WI38 (cell line): Measurements from ENCODE around the gene TRIM38.
"Not testable (repeated sequence)": the region's sequence is repeated elsewhere in the genome, so short reads cannot be mapped to it uniquely, and the experiment has no call there.

Experiments used
- H3K4me3 ChIP-seq: 2 replicates; pipeline ENCODE4 v1.5.1; 2011; ENCODE audit warnings: low read depth, mild to moderate bottlenecking, control low read depth, low read length
- CTCF ChIP-seq: IDR thresholded peaks from 2 replicates; pipeline ENCODE4 v1.5.1; 2012; ENCODE audit warnings: low read depth, mild to moderate bottlenecking, control low read depth, low read length

TRIM38 gene

DNA sequence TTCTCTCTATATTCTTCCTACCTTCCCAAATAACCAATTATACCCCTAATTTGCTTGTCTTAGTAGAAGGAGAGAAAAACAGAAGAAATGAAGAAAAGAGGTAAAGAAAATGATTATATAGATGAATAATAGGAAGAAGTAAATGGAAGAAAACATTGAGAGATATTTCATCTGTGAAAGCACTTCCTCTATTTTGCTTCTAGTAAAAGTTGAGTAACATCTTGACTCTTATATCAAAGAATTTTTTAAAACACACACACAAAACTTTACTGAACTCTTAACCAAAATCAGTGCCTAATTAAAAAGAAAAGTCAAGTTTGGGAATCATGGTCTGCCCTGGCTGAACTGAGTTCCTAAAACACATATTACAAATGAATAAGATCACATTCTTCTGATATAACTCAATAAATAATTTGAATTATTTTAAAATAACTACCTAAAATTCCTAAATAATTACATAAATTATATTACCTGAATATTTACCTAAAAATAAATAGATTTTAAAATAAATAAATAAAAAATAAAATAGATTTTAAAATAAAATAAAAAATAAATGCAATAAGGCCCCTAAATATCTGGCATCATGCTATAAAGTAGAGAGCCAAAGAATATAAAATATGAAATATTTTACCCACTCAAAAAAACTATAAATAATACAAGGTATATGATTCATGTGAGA lies 40.9 kb upstream of the TRIM38 start:
- no peak for TF ChIP-seq CTCF
- no peak overlapping the region for H3K4me3 ChIP-seq

- TF ChIP-seq CTCF, result no peak
- H3K4me3 ChIP-seq, result no peak overlapping the region
Measured at GRCh38 chr6:25922301-25922700, 40.3 kb upstream of the TRIM38 start.

GRCh38 chr6:25925876-25926275 lies 36.7 kb upstream of the TRIM38 start:
- no peak overlapping the region for H3K4me3 ChIP-seq
- no peak for TF ChIP-seq CTCF

DNA sequence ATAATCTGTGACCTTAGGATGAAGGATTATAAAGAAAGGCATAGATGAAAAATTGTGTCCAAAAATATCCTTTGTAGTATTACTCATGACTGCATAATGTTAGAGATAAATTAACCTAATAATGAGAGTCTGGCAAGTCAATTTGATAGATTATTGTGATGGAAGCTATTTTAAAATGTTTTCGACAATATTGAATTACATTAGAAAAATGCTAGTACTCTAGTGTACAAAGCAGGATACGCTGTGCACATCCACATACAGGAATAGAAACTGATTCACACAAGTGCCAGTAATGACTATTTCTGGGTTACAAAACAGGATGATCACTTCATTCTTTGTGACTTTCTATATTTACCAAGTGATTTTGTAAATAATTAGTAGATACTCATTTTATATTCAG lies 35.4 kb upstream of the TRIM38 start:
- TF ChIP-seq CTCF, result no peak
- H3K4me3 ChIP-seq, result no peak overlapping the region

DNA sequence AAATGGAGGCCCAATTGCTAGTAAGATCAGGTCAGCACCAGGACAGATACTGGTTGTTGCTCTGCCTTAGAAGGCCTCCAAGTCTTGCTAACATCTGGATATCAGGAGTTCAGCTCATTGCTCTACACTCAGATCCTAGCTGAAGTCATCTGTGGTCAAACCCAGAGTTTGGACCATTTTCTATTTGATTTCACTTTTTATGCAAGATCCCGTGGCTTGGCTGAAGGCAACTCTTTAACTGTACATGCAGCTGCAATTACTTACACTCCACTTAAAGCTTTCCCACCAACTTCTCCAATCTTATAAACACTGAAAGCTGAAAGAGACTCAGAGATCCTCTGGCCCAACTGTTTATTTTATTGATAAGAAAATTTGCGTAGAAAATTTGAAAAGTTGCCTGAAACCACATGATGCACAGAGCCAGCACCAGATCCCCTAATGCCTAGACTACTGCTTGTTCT lies 34.8 kb upstream of the TRIM38 start:
- no peak overlapping the region for H3K4me3 ChIP-seq
- no peak for TF ChIP-seq CTCF

- no peak for TF ChIP-seq CTCF
- H3K4me3 ChIP-seq, result no peak overlapping the region
Measured at GRCh38 chr6:25928562-25929324, 33.9 kb upstream of the TRIM38 start.

DNA sequence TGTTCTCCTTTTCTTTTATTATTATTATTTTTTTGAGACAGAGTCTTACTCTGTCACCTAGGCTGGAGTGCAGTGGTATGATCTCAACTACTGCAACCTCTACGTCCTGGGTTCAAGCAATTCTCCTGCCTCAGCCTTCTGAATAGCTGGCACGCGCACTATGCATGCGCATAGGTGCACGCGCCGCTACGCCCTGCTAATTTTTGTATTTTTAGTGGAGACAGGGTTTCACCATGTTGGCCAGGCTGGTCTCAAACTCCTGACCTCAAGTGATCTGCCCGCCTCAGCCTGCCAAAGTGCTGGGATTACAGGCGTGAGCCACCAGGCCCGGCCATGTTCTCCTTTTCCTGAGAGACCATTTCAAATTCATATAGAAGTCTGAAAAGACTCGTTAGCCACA lies 32.8 kb upstream of the TRIM38 start:
- not testable (repeated sequence) for H3K4me3 ChIP-seq
